GM23338 (cell line): ENCODE results near the gene WDR33. TPM values are rescaled to one million over a fixed set of nuclear protein-coding genes. Genes with fewer than 3 reads are reported as not detected.
A peak's percentile ranks its signal among the peaks of the same experiment; 100 is the strongest.

ENCODE experiments used
- ATAC-seq: fragments of 200-7000 bp; cut with Tn5 transposase; 3 replicates; pipeline ENCODE4 v1.9.1; 2020
- DNase-seq: peaks from one replicate; pipeline ENCODE4 v3.0.0-alpha.2; 2015; ENCODE audit warnings: low spot score
- H2AFZ ChIP-seq: fragments of 200-600 bp; sonication (generic); 2 replicates; pipeline ENCODE4 v1.8.0; 2016; ENCODE audit warnings: antibody characterized with exemption, mild to moderate bottlenecking, moderate library complexity
- H3F3A ChIP-seq: fragments of 200-600 bp; sonication (generic); replicated peaks from 2 replicates; pipeline ENCODE4 v1.8.0; 2017; ENCODE audit warnings: antibody characterized with exemption, mixed run types, low read depth
- H3K27ac ChIP-seq: fragments of 200-600 bp; sonication (generic); 2 replicates; pipeline ENCODE4 v1.6.1; 2016; ENCODE audit warnings: low read depth
- H3K27me3 ChIP-seq: fragments of 200-600 bp; sonication (generic); 2 replicates; pipeline ENCODE4 v1.8.0; 2016; ENCODE audit warnings: mild to moderate bottlenecking, mixed run types, moderate library complexity; ENCODE audit not compliant: insufficient read depth
- H3K36me3 ChIP-seq: fragments of 200-600 bp; sonication (generic); 2 replicates; pipeline ENCODE4 v1.8.0; 2016; ENCODE audit warnings: mild to moderate bottlenecking; ENCODE audit not compliant: insufficient read depth
- H3K4me1 ChIP-seq: fragments of 200-600 bp; sonication (generic); 2 replicates; pipeline ENCODE4 v1.8.0; 2016; ENCODE audit warnings: mild to moderate bottlenecking, moderate library complexity; ENCODE audit not compliant: insufficient read depth
- H3K4me2 ChIP-seq: fragments of 200-600 bp; sonication (generic); 2 replicates; pipeline ENCODE4 v1.7.1; 2017; ENCODE audit warnings: mixed run types
- H3K4me3 ChIP-seq: fragments of 200-600 bp; sonication (generic); 2 replicates; pipeline ENCODE4 v1.6.1; 2016; ENCODE audit warnings: mixed run types
- H3K79me2 ChIP-seq: fragments of 200-600 bp; sonication (generic); replicated peaks from 2 replicates; pipeline ENCODE4 v1.8.0; 2017; ENCODE audit warnings: mild to moderate bottlenecking; ENCODE audit not compliant: insufficient read depth
- H3K9me2 ChIP-seq: fragments of 200-600 bp; sonication (generic); 2 replicates; pipeline ENCODE4 v1.8.0; 2017; ENCODE audit not compliant: insufficient read depth
- H4K20me1 ChIP-seq: fragments of 200-600 bp; sonication (generic); replicated peaks from 2 replicates; pipeline ENCODE4 v1.8.0; 2017; ENCODE audit warnings: mild to moderate bottlenecking; ENCODE audit not compliant: insufficient read depth
- H3K27ac Mint-ChIP-seq: 2 replicates; pipeline ENCODE4 v1.8.0; 2020; ENCODE audit warnings: inconsistent platforms, mild to moderate bottlenecking, moderate library complexity, mixed read lengths
- H3K27me3 Mint-ChIP-seq: 3 replicates; pipeline ENCODE4 v1.8.0; 2022; ENCODE audit warnings: low read depth, mild to moderate bottlenecking, moderate library complexity, mixed read lengths, inconsistent platforms; ENCODE audit not compliant: insufficient read depth, poor library complexity
- H3K36me3 Mint-ChIP-seq: 3 replicates; pipeline ENCODE4 v1.8.0; 2021; ENCODE audit warnings: low read depth, mild to moderate bottlenecking, inconsistent platforms, moderate library complexity, mixed read lengths
- H3K4me1 Mint-ChIP-seq: 3 replicates; pipeline ENCODE4 v1.8.0; 2020; ENCODE audit warnings: mild to moderate bottlenecking, inconsistent platforms, mixed read lengths
- H3K4me3 Mint-ChIP-seq: 3 replicates; pipeline ENCODE4 v1.8.0; 2021; ENCODE audit warnings: moderate library complexity, mild to moderate bottlenecking, inconsistent platforms, mixed read lengths
- H3K9me3 Mint-ChIP-seq: 3 replicates; pipeline ENCODE4 v1.8.0; 2020; ENCODE audit warnings: moderate library complexity, mild to moderate bottlenecking, inconsistent platforms, mixed read lengths
- CREB1 ChIP-seq: fragments of 250-450 bp; sonication (Bioruptor Pico); IDR thresholded peaks from 2 replicates; pipeline ENCODE4 v1.5.0; 2020; ENCODE audit warnings: low read depth, mild to moderate bottlenecking, moderate library complexity
- CTCF ChIP-seq, 2 experiments: fragments of 200-600 bp in 1 of 2; sonication (generic) in 1 of 2; conservative IDR thresholded peaks; 2 replicates each; pipeline versions ENCODE4 v1.5.1 to v1.6.1; 2016 to 2017; ENCODE audit warnings: antibody characterized with exemption in 2 of 2, low read depth in 2 of 2, mild to moderate bottlenecking in 2 of 2, moderate library complexity in 1 of 2
- ETS1 ChIP-seq: IDR thresholded peaks from 2 replicates; pipeline ENCODE4 v1.6.1; 2016; ENCODE audit warnings: antibody characterized with exemption
- EZH2 ChIP-seq: fragments of 200-600 bp; sonication (generic); IDR thresholded peaks from one replicate; pipeline ENCODE4 v1.8.0; 2017; ENCODE audit warnings: antibody characterized with exemption, mild to moderate bottlenecking, low read depth; ENCODE audit not compliant: unreplicated experiment
- EZH2phosphoT487 ChIP-seq: fragments of 200-600 bp; sonication (generic); IDR thresholded peaks from one replicate; pipeline ENCODE4 v1.8.1; 2018; ENCODE audit warnings: antibody characterized with exemption; ENCODE audit not compliant: unreplicated experiment
- JUNB ChIP-seq: IDR thresholded peaks from one replicate; pipeline ENCODE4 v1.6.1; 2016; ENCODE audit warnings: antibody characterized with exemption; ENCODE audit not compliant: unreplicated experiment
- NANOG ChIP-seq: IDR thresholded peaks from 2 replicates; pipeline ENCODE4 v1.6.1; 2016; ENCODE audit warnings: antibody characterized with exemption, borderline replicate concordance
- POLR2AphosphoS5 ChIP-seq: IDR thresholded peaks from 2 replicates; pipeline ENCODE4 v1.6.1; 2016; ENCODE audit warnings: antibody characterized with exemption, low read depth
- REST ChIP-seq: IDR thresholded peaks from one replicate; pipeline ENCODE4 v1.6.1; 2018; ENCODE audit warnings: antibody characterized with exemption; ENCODE audit not compliant: unreplicated experiment
- STAT1 ChIP-seq: IDR thresholded peaks from one replicate; pipeline ENCODE4 v1.6.1; 2016; ENCODE audit warnings: antibody characterized with exemption; ENCODE audit not compliant: unreplicated experiment
- ZNF114 ChIP-seq: fragments of 250-450 bp; sonication (Bioruptor Pico); IDR thresholded peaks from 2 replicates; pipeline ENCODE4 v1.5.0; 2020; ENCODE audit warnings: mild to moderate bottlenecking, moderate library complexity
- ZNF331 ChIP-seq: fragments of 250-450 bp; sonication (Bioruptor Pico); IDR thresholded peaks from 2 replicates; pipeline ENCODE4 v1.5.0; 2020; ENCODE audit warnings: low read depth, mild to moderate bottlenecking, moderate library complexity
- ZNF462 ChIP-seq: fragments of 250-450 bp; sonication (Bioruptor Pico); IDR thresholded peaks from 2 replicates; pipeline ENCODE4 v1.5.0; 2020; ENCODE audit warnings: mild to moderate bottlenecking, moderate library complexity
- polyA plus RNA-seq: library from polyadenylated mRNA; unstranded; fragments of >200 nt; fragmentation: Nextera tagmentation; extraction: Ambion mirVana; gene quantifications from 2 replicates; pipeline ENCODE4 v1.2.1, GENCODE V29; 2016
- total RNA-seq: library from RNA; depleted of rRNA; stranded (reverse); fragments of >200 nt; shearing (Covaris generic); gene quantifications from 2 replicates; pipeline ENCODE4 v1.2.3, GENCODE V29; 2014

The WDR33 gene
- total and polyA plus RNA-seq, 2 experiments from 2014 or later, result 37.2 to 54.7 TPM

- Histone ChIP-seq H3K4me2 (peak overlapping the region; percentile 65), H3K4me3 (peak overlapping the region; percentile 28), H3K9me2 (no peaks in the 10 kb centered on the region), H3K36me3 (peaks cover 10% of the 10 kb centered on the region), H4K20me1 (peaks cover 11% of the 10 kb centered on the region), H3F3A (peaks cover 15% of the 10 kb centered on the region), H3K27ac (no peak overlapping the region), H3K27me3 (no peaks in the 10 kb centered on the region), H3K4me1 (peaks cover 20% of the 10 kb centered on the region), H3K79me2 (peaks cover 27% of the 10 kb centered on the region), H2AFZ (no peak overlapping the region)
- TF ChIP-seq REST, result no peak
- no peak for TF ChIP-seq JUNB
- no peak for TF ChIP-seq POLR2AphosphoS5
- TF ChIP-seq ETS1, result no peak
- TF ChIP-seq ZNF331 (CRISPR knock-in tag), result no peak
- TF ChIP-seq CREB1, result no peak
- TF ChIP-seq EZH2, result no peak
- no peak for TF ChIP-seq ZNF462
- no peak for TF ChIP-seq STAT1
- no peak for TF ChIP-seq NANOG
- TF ChIP-seq ZNF114 (CRISPR knock-in tag), result no peak
- no peak for TF ChIP-seq CTCF (conservative IDR thresholded peaks at IDR 0.05; ENCODE audit: low read depth in 2 of 2)
- no peak for TF ChIP-seq EZH2phosphoT487
- peaks cover 31% of the 10 kb centered on the region for H3K36me3 Mint-ChIP-seq
- H3K4me3 Mint-ChIP-seq, result no peak overlapping the region
- H3K4me1 Mint-ChIP-seq, result peaks cover 34% of the 10 kb centered on the region
- peak; percentile 26 for DNase-seq
- peaks cover 24% of the 10 kb centered on the region for H3K27me3 Mint-ChIP-seq
- H3K27ac Mint-ChIP-seq, result no peak overlapping the region
- no peak for ATAC-seq
- peaks cover 6% of the 10 kb centered on the region; the same call in 2 of the 3 replicates for H3K9me3 Mint-ChIP-seq
Observed at GRCh38 chr2:127860130-127860529, 49.2 kb upstream of the WDR33 start.
